Stimulated activated CD8-positive, alpha-beta memory T cell treated with anti-CD3 and anti-CD28 coated beads, Interleukin-7, amount 100 ng/mL, for 4 hours (primary cell): ENCODE results near the gene PTPN7.

Experiments used
- DNase-seq, 2 donors: peaks; one replicate each; pipeline ENCODE4 v3.0.0-alpha.2; 2020; ENCODE audit warnings: low read depth in 2 of 2

PTPN7 gene

DNA sequence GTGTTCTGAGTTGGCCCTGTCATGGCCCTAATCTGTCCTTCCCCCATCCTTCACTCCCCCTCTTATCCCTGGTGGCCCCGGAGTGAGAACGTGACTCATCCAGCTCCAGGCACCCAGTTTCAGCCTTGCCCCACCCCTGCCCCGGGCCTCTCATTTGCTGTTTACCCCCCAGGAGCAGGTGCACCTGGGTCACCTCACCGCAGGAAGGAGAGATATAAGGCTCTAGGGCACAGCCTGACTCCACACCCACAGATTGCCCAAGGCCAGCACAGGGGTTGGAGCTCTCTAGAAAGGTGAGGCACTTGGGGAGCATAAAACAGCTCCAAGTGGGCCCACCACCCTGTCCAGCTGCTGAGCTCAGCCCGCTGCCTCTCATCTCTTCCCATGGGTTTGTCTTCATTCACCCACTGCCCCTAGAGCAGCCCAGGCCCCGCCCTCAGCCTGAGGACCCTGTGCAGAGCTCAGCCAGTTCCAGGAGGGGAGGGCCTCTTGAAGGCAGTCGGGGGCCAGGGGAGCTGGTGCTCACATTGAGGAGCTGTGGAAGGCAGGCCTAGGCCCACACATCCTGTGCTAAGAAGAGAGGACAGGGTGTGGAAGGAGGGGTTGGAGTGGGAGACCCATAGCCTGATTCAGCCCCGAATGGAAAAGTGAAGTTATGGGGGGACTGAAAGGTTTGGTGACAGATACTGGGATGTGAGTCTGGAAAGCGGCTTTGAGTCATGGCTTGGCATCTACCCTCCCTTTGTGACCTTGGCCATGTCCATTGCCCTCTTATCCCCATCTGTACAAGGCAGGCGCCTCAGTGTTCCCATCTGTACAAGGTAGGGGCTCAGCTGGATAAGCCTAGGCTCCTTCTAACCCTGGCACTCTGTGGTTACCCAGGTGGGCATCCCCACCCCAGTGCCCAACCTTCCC lies 53.8 kb downstream of the PTPN7 start:
- no peak for DNase-seq

DNA sequence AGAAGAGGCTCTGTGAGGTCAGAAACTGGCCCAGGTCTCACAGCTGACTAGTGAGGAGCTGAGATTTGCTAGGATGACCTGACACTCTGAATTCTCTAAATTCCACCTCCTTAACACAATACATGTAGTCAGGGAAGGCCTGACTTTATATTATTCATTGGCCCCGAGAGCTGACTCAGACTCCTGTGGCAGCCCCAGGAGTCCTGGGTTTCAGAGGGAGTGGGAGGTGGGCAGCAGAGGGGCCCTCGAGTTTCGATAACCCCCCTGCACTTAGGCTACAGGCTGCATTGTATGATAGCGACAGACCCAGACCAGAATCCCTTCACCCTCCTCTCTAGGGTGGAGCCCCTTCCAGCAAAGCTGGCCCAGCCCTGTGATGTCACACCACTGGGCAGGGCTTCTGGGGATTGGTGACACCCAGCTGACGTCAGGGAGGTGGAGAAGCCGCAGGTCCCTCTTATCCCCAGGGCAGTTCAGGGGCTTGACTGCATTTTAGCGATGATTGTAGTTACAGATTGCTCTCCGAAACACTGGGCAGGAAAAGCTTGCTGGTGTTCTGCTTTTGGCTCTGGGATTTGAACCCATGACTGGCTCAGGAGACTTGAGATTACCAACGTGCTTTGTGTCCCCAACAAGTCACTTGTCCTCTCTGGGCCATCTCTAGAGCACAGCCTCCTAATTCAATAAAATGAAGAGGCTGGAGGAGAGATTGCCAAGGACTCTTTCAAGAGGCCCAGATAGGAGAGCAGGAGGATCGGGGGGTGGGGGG lies 54.6 kb downstream of the PTPN7 start:
- DNase-seq = no peak

GRCh38 chr1:202104073-202104472 lies 56.3 kb downstream of the PTPN7 start:
- DNase-seq = no peak

- no peak for DNase-seq
Measured at GRCh38 chr1:202101184-202101583, 59.2 kb downstream of the PTPN7 start.
